Measurements from ENCODE around the gene ZFPL1. TPM values are rescaled to one million over a fixed set of nuclear protein-coding genes. Genes with fewer than 3 reads are reported as not detected.

Gene ZFPL1
- total and polyA plus RNA-seq, 9 of the 15 experiments (the other 6 are each of a cell fraction or from before 2014, with no cell fraction given): 3.7 to 37.5 (median 22.7) TPM

- TF ChIP-seq REST (IDR thresholded peaks at IDR 0.05; ENCODE audit: borderline replicate concordance): no peak
- peak; percentile 70; the same call in 1 of the 2 replicates for TF ChIP-seq REST (CRISPR knock-in tag; IDR thresholded peaks at IDR 0.05; ENCODE audit: low read depth)
- no peak for TF ChIP-seq ZNF785 (CRISPR knock-in tag; IDR thresholded peaks at IDR 0.05)
- no peak for TF ChIP-seq HNRNPH1 (optimal IDR thresholded peaks at IDR 0.05; ENCODE audit: low read depth, low read length)
- peak; percentile 79 for TF ChIP-seq SAP30 (IDR thresholded peaks at IDR 0.05; ENCODE audit: borderline replicate concordance, insufficient read depth, low read depth, low read length, poor library complexity, severe bottlenecking)
- TF ChIP-seq MEF2A (IDR thresholded peaks at IDR 0.05; ENCODE audit: control insufficient read depth, low read depth, low read length): no peak
- no peak for TF ChIP-seq SRSF1 (IDR thresholded peaks at IDR 0.05; ENCODE audit: low read depth, low read length)
- TF ChIP-seq TFAM (CRISPR knock-in tag; conservative IDR thresholded peaks at IDR 0.05): no peak
- no peak for TF ChIP-seq EWSR1 (IDR thresholded peaks at IDR 0.05; ENCODE audit: borderline replicate concordance, low read depth, partially characterized antibody)
- peak; percentile 47; the same call in 1 of the 2 replicates for TF ChIP-seq ZNF511 (CRISPR knock-in tag; IDR thresholded peaks at IDR 0.05)
- peak; percentile 51; the same call in 1 of the 2 replicates for TF ChIP-seq TRIM28 (IDR thresholded peaks at IDR 0.05)
- no peak for TF ChIP-seq PHB2 (IDR thresholded peaks at IDR 0.05; ENCODE audit: low read depth)
- TF ChIP-seq PYGO2 (tag; IDR thresholded peaks at IDR 0.05): no peak
- peak; percentile 87; the same call in 1 of the 2 replicates for TF ChIP-seq ZNF609 (CRISPR knock-in tag; IDR thresholded peaks at IDR 0.05; ENCODE audit: borderline replicate concordance)
Observed at GRCh38 chr11:65134240-65134951, 50.4 kb downstream of the ZFPL1 start, which contains the start of gene SYVN1 (continued).

Data from K562 (cell line).